DND-41 (cell line): Measurements from ENCODE around the gene OR1L8.

Experiments
- ATAC-seq: fragments of 200-7000 bp; cut with Tn5 transposase; 3 replicates; pipeline ENCODE4 v1.9.1; 2021; ENCODE audit warnings: low read depth; ENCODE audit not compliant: insufficient read depth
- DNase-seq: peaks from one replicate; pipeline ENCODE4 v3.0.0-alpha.2; 2020
- H2AFZ ChIP-seq: 2 replicates; pipeline ENCODE4 v1.6.0; 2012; ENCODE audit warnings: low read depth, low read length
- H3K27ac ChIP-seq: 2 replicates; pipeline ENCODE4 v1.5.1; 2012; ENCODE audit warnings: low read length, inconsistent platforms
- H3K27me3 ChIP-seq: fragments of 200-600 bp; sonication (generic); 2 replicates; pipeline ENCODE4 v1.6.0; 2012; ENCODE audit warnings: low read length, mild to moderate bottlenecking, inconsistent platforms; ENCODE audit not compliant: insufficient read depth, poor library complexity
- H3K36me3 ChIP-seq: 2 replicates; pipeline ENCODE4 v1.5.1; 2012; ENCODE audit warnings: low read length, inconsistent platforms; ENCODE audit not compliant: insufficient read depth
- H3K4me1 ChIP-seq: 2 replicates; pipeline ENCODE4 v1.5.1; 2012; ENCODE audit warnings: mild to moderate bottlenecking, low read length; ENCODE audit not compliant: insufficient read depth
- H3K4me2 ChIP-seq: 2 replicates; pipeline ENCODE4 v1.6.0; 2012; ENCODE audit warnings: mild to moderate bottlenecking, moderate library complexity, low read length, inconsistent platforms; ENCODE audit not compliant: insufficient read depth
- H3K4me3 ChIP-seq, 2 experiments: fragments of 200-600 bp in 1 of 2; shearing (Covaris generic) in 1 of 2; 2 replicates each; pipeline ENCODE4 v1.5.1; 2012 to 2016; ENCODE audit warnings: inconsistent platforms in 2 of 2, low read length in 2 of 2, mild to moderate bottlenecking in 2 of 2, low read depth in 1 of 2, moderate library complexity in 1 of 2
- H3K79me2 ChIP-seq: 2 replicates; pipeline ENCODE4 v1.6.0; 2012; ENCODE audit warnings: low read length, inconsistent platforms; ENCODE audit not compliant: insufficient read depth
- H3K9ac ChIP-seq: 2 replicates; pipeline ENCODE4 v1.6.0; 2012; ENCODE audit warnings: low read depth, mild to moderate bottlenecking, inconsistent platforms, low read length, moderate library complexity
- H3K9me3 ChIP-seq: 2 replicates; pipeline ENCODE4 v1.5.1; 2012; ENCODE audit warnings: low read length, moderate library complexity, mild to moderate bottlenecking, inconsistent platforms; ENCODE audit not compliant: insufficient read depth, severe bottlenecking
- H4K20me1 ChIP-seq: 2 replicates; pipeline ENCODE4 v1.6.0; 2012; ENCODE audit warnings: low read length; ENCODE audit not compliant: insufficient read depth
- EZH2 ChIP-seq: IDR thresholded peaks from 3 replicates; pipeline ENCODE4 v1.6.1; 2012; ENCODE audit warnings: borderline replicate concordance, low read depth, mild to moderate bottlenecking, moderate library complexity, low read length, inconsistent platforms; ENCODE audit not compliant: severe bottlenecking
- TF ChIP-seq, protein P1 (sequence below): IDR thresholded peaks from 2 replicates; pipeline ENCODE4 v1.5.1; 2012; ENCODE audit warnings: borderline replicate concordance, low read length, moderate library complexity, mild to moderate bottlenecking; ENCODE audit not compliant: poor library complexity, severe bottlenecking; ENCODE audit errors: extremely low read depth

The OR1L8 gene

DNA sequence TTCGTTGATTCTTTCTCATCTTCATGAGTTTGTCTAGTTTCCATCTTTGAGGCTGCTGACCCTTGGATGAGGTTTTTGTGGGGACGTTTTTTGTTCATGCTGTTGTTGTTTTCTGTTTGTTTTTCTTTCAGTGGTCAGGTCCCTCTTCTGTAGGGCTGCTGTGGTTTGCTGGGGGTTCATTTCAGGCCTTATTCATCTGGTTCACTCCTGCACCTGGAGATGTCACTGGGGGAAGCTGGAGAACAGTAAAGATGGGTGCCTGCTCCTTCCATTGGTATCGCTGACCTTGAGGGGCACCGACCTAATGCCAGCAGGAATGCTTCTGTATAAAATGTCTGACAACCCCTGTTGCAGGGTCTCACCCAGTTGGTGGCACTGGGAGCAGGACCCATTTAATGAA lies 21.7 kb downstream of the OR1L8 start:
- Histone ChIP-seq H3K79me2 (no peaks in the 10 kb centered on the region), H2AFZ (no peak overlapping the region), H3K4me3 (no peak overlapping the region), H3K27me3 (no peaks in the 10 kb centered on the region), H3K36me3 (no peaks in the 10 kb centered on the region), H3K9me3 (no peaks in the 10 kb centered on the region), H4K20me1 (no peaks in the 10 kb centered on the region), H3K4me1 (peaks cover 4% of the 10 kb centered on the region; the same call in 1 of the 2 replicates), H3K9ac (no peak overlapping the region), H3K27ac (no peak overlapping the region), H3K4me2 (no peak overlapping the region)
- DNase-seq (no peak), ATAC-seq (no peak)
- TF ChIP-seq EZH2 = no peak
- TF ChIP-seq, protein P1, sequence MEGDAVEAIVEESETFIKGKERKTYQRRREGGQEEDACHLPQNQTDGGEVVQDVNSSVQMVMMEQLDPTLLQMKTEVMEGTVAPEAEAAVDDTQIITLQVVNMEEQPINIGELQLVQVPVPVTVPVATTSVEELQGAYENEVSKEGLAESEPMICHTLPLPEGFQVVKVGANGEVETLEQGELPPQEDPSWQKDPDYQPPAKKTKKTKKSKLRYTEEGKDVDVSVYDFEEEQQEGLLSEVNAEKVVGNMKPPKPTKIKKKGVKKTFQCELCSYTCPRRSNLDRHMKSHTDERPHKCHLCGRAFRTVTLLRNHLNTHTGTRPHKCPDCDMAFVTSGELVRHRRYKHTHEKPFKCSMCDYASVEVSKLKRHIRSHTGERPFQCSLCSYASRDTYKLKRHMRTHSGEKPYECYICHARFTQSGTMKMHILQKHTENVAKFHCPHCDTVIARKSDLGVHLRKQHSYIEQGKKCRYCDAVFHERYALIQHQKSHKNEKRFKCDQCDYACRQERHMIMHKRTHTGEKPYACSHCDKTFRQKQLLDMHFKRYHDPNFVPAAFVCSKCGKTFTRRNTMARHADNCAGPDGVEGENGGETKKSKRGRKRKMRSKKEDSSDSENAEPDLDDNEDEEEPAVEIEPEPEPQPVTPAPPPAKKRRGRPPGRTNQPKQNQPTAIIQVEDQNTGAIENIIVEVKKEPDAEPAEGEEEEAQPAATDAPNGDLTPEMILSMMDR = no peak

DNA sequence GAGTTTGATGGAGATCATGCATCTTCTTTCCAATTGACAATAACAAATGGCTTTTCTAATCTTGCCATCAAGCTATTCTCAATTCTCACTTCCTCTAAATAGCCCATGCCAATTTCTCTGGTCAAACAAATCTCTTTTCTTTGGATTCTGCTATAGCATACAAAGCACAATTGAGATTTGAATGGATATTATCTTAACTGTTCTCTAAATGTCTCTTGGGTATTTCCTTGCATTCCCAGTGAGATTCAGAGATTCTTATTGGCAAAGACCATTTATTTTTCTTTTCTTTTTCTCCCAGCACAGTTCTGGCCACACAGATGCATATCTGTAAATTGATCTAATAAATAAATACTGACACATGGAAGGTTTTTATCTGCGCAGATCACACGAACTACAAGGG lies 30.4 kb downstream of the OR1L8 start, which contains the start of gene OR1N2:
TSS of gene OR1N2 (plus strand) at position 301 of the 400 bp plus-strand sequence. CDS start 100 bp downstream, outside the sequence.
- Histone ChIP-seq H3K4me2 (no peak within 1 kb of the TSS), H3K9ac (no peak within 1 kb of the TSS), H2AFZ (no peak within 1 kb of the TSS), H3K36me3 (no peaks in the 10 kb centered on the region), H3K27me3 (peaks cover 6% of the 10 kb centered on the region), H3K4me1 (no peaks in the 10 kb centered on the region), H3K9me3 (no peaks in the 10 kb centered on the region), H3K79me2 (no peaks in the 10 kb centered on the region), H3K27ac (no peak within 1 kb of the TSS), H3K4me3 (no peak within 1 kb of the TSS), H4K20me1 (no peaks in the 10 kb centered on the region)
- ATAC-seq = no peak
- no peak for DNase-seq
- TF ChIP-seq EZH2 = no peak
- TF ChIP-seq, protein P1 = no peak

DNA sequence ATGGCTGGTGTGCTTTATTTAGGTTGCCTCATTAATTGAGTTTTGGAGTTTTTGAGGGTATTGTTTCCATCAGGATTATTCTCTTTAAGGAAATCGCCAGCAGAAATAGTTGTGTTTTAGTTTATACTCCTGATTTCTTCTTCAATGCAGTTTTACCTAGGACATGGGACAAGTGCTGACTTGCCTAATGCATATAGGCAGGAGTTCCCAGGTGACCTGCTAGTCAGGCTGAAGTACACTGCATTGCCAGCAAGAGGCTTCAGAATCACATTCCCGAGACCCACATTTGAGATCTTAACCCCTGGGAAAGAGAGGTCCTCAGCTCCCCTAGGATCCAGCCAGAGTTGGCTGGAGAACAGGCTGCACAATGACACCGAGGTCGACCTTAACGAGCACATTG lies 31.8 kb downstream of the OR1L8 start:
- Histone ChIP-seq H3K9ac (no peak overlapping the region), H3K79me2 (no peaks in the 10 kb centered on the region), H3K9me3 (no peaks in the 10 kb centered on the region), H2AFZ (no peak overlapping the region), H3K4me2 (no peak overlapping the region), H4K20me1 (no peaks in the 10 kb centered on the region), H3K4me3 (no peak overlapping the region), H3K27me3 (peaks cover 6% of the 10 kb centered on the region), H3K36me3 (no peaks in the 10 kb centered on the region), H3K4me1 (no peaks in the 10 kb centered on the region), H3K27ac (no peak overlapping the region)
- no peak for DNase-seq
- TF ChIP-seq, protein P1 = no peak
- no peak for TF ChIP-seq EZH2
- ATAC-seq = no peak

DNA sequence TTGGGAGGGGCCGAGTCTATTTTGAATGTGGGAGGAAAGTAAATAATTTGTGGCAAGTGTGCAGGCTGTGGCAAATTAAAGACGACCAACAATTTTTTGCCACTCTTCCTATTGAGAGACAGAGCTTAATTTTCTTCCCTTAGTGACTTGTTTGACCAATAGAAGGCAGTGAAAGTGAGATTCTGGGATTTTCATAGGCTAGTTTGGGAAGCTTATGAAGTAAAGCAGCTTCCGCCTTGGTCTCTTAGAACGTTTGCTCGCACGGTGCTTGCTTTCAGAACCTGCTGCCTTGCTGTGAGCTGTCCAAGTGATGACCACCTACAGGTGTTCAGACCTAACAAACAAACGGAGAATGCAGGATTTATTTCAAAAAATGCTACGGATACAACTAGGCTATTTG lies 37.0 kb downstream of the OR1L8 start:
- Histone ChIP-seq H3K4me3 (no peak overlapping the region), H3K79me2 (no peaks in the 10 kb centered on the region), H3K36me3 (no peaks in the 10 kb centered on the region), H4K20me1 (no peaks in the 10 kb centered on the region), H3K27ac (no peak overlapping the region), H3K4me2 (no peak overlapping the region), H3K27me3 (no peaks in the 10 kb centered on the region), H3K9me3 (no peaks in the 10 kb centered on the region), H3K9ac (no peak overlapping the region), H3K4me1 (no peaks in the 10 kb centered on the region), H2AFZ (no peak overlapping the region)
- no peak for ATAC-seq
- no peak for DNase-seq
- TF ChIP-seq, protein P1 = no peak
- TF ChIP-seq EZH2 = no peak
